GM12891 (cell line): Measurements from ENCODE around the gene NCKAP1.

Source experiments
- POLR2A ChIP-seq: IDR thresholded peaks from 2 replicates; pipeline ENCODE4 v1.6.1; 2011; ENCODE audit warnings: low read depth, low read length, control low read depth
- POLR2AphosphoS5 ChIP-seq: IDR thresholded peaks from 2 replicates; pipeline ENCODE4 v1.6.1; 2011; ENCODE audit warnings: low read depth, low read length, control low read depth

- TF ChIP-seq POLR2A (no peak), POLR2AphosphoS5 (no peak)
Observed at GRCh38 chr2:182863642-182864041, 174.6 kb downstream of the NCKAP1 start.
